Activated CD4-positive, alpha-beta T cell treated with anti-CD3 and anti-CD28 coated beads for 4 hours (primary cell): ENCODE measurements around the gene SMIM5.

ENCODE experiments used
- DNase-seq, 2 donors: peaks; one replicate each; pipeline ENCODE4 v3.0.0-alpha.2; 2020

SMIM5 gene

DNA sequence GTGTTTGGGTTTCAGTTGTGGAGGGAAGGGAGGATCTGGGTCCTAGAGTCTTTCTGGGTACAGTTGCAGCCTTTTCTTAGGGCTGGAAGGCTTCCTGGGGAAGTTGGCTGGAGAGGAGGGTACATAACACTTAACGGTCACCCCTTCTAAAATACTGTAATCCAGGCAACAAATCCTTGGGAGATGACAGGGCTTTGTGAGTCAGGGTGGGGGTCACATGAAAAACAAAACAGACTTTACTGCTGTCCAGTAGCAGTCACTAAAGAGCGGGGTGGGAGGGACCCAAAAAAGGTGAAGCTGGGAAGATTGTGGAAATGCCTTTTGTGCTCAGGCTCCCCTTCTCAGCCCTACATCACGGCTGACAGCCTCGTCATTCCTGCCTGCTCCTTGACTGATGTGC, 40.3 kb downstream of the SMIM5 start:
- no peak for DNase-seq

DNA sequence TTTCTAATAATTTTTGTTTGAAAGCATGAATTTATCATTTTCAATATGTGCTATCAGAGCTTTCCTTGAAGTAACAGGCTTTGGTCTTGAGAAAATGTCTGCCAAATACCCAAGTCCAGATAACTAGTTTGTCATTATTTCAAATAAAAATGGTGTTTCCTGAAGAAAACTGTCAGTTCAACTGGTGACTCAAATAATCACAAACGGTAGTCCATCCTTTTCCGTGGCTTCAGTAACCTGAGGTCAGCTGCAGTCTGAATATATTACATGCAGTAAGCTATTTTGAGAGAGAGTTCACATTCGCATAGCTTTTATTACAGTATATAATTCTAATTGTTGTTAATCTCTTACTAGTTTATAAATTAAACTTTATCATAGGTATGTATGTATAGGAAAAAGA, 43.2 kb downstream of the SMIM5 start:
- no peak for DNase-seq

DNA sequence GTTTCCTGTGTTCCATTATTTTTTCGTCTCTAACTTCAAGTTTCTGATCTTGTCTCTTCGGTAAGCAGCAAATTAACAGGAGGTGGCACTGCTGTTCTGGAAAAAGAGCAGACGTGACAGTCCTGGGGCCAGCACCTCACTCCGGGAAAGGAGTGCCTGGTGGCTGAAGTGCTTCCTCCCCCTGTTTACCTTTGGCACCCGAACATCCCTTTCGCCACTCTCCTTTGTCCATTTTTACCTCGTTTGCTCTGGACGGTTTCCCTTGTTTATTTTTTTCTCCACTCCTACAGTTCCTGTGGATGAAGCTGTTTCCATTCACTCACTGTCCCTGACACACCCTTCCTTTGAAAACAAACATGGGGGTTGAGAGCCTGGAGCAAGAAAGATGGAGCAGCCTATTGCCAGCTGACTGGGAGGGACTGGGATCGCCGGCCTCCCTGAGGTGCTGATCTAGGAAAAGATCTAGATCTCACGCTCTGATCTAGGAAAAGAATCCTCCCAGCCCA, 46.5 kb downstream of the SMIM5 start:
- DNase-seq = no peak

DNA sequence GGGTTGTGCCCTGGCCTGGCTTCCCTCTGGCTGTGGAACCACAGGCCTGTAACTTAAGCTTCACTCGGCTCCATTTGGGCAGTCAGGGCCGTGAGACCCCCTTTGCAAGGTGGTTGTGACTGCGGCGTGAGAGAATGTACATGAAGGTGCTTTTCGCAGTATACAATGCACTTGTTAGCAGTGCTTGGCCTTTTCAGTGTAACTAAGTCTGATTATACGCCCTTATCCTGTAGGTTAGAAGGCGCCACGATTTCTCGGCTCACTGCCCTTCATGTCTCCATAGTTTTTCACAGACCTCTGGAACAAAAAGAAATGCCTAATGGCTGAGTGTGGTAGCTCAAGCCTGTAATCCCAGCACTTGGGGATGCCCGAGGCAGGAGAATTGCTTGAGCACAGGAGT, 47.2 kb downstream of the SMIM5 start:
- no peak for DNase-seq

DNA sequence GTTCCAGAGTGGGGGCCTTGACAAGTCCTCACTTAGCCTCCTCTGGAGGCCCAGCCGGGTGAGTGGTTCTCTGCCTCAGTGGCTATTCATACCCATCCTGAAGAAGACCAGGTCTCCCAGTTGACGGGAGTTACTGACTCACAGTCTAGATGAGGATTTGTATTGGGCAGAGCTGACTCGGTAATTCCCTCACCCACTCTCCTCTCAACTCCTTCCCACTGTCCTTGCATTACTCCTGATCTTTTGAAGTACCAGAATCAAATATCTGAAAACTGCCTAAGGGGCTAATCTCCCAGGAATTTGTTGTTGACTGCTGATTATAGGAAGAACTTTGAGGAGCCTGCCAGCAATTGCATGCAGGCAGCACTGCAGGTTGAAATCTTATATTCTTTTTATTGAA, 48.1 kb downstream of the SMIM5 start:
- DNase-seq = no peak

DNA sequence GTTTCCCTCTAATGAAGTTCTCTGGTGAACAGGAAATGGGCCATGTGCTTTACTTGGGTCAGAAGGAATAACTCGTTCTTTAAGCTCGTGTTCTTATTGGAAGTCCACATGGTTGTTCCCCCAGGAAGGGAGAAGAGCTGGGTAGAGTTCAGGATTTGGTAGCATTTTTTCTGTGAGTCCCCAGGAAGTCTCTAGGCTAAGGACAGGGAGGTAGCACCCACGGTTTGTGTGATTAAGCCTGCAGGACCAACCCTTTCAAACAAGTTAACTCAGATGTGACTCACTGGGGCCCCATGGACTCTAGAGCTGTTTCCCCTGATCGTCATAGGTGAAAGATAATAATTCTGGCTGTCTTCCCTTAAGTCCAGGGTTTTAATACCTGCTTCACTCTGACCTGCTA, 50.3 kb downstream of the SMIM5 start:
- no peak for DNase-seq

GRCh38 chr17:75684249-75684648, 51.0 kb downstream of the SMIM5 start:
- DNase-seq = no peak

- DNase-seq = no peak
Measured at GRCh38 chr17:75684924-75685323, 51.7 kb downstream of the SMIM5 start.

DNA sequence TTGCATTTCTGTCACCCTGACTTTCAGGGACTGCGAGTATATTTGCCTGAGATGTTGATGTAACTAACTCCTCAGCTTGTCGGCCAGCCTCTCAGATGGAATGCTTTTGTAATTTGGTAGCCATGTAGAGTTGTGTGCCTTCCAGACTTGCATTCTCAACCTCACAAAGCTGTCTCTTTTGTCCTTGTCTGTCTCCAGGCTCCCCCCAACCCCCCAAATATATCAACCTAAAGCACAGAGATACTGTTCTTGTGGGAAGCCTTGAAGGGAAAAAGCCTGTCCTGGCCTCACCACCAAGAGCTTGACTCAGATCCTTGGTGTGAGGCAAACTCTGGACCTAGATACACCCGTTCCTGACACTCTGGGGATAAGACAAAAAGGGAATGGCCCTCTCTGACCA, 52.3 kb downstream of the SMIM5 start:
- no peak for DNase-seq

DNA sequence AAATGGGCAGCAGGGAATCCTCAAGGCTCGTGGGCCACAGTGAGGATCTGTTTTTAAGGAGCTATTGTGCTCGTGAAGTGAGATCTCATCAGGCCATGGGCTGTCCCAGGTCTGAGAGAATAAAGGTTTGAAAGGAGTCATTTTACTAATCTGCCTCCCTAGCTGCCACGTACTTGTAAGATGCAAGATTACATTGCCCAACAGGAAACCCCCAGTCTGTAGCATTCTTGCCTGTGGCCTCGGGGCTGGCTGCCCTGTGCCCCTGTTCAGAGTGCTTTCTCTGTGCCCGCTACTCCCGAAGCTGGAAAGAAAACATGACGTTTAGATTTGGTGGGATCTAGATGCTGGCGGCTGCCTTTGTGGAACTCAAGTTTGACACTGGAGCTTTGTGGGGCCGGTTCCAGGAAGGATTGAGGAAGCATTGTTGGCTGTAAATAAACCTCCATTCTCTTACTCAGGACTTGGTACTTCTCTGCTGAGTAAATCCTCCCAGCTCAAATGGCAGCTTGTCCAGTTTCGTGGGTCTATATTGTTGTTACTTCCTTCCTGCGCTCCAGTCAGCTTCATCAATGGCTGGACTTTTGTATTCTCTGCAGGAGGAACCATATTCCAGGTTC, 55.1 kb downstream of the SMIM5 start:
- no peak for DNase-seq

DNA sequence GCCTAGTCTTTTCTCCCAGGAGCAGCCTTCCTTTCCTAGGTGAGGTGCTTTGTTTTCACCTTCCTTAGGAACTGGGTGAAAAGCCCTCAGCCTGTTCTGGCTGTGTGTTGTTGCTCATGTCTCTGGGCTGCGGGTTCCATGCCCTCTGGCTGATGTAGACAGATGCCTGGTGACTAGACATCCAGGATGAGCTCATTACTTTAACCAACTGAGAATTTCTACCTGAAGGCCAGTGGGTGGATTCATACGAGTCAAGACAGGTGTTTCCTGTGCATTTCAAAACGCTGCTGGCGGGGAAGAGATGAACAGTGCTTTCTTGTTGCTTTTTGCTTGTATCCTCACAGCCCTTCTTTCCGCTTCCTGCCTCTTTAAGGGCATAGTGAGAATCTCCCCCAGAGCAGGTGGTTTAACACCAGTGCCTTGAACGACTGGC, 56.2 kb downstream of the SMIM5 start:
- peak; percentile 21 to 36 for DNase-seq
